Measurements from ENCODE around the gene HGFAC.

HGFAC gene

GRCh38 chr4:3464349-3464905 lies 22.7 kb downstream of the HGFAC start:
- no peak overlapping the region for H3K27ac ChIP-seq (ENCODE audit: low read length)
- peaks cover 26% of the 10 kb centered on the region for H3K4me1 ChIP-seq (ENCODE audit: control insufficient read depth, insufficient read depth, low read length)
- H3K36me3 ChIP-seq (ENCODE audit: control insufficient read depth in 2 of 2, insufficient read depth in 2 of 2, low read length in 2 of 2): no peaks in the 10 kb centered on the region
- H3K9me3 ChIP-seq (ENCODE audit: control insufficient read depth in 2 of 2, low read length in 2 of 2): no peaks in the 10 kb centered on the region
- peaks cover 11 to 12% of the 10 kb centered on the region in 2 donors for H3K27me3 ChIP-seq (ENCODE audit: control insufficient read depth in 1 of 2, insufficient read depth in 2 of 2, low read length in 2 of 2)
- no peak overlapping the region for H3K9ac ChIP-seq (ENCODE audit: low read length in 2 of 2)
- no peak overlapping the region for H3K4me3 ChIP-seq (ENCODE audit: low read length in 2 of 2)

DNA sequence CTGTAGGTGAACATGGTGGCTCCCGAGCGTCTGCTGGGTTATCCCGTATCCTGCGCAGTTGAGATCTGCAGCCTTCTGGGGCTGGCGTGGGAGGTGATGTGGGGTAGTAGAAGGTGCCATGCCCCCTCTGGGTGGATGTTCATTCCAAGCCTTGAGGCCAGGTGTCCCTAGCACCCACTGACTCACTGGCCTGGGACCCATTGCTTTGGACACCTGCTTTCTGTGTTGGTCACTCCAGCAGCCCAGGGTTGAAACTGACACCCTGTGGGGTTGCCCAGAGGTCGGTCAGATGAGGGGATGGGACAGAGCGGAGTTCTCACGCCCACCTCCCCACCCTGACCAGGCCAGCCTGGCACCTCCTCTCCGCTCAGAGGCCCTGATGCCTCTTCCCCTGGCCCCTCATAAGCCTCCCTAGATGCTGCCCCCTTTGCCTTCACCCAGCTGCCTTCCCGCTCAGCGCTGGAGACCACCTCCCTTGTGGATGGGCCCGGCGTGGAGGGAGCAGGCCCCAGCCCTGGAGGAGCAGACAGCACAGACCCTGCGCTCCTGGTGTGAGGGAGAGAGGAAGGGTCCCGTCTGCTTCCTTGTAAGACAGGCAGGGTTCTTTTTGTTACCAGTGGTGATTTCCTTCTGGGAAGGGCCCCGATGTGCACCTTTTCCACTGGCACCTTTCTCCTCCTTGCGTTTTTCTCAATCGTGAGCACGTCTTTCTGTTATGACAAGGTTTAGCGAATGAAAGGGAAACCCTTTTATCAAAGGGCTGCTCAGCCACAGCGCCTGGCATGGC lies 23.3 kb downstream of the HGFAC start:
- Histone ChIP-seq H3K27me3 (ENCODE audit: control insufficient read depth in 1 of 2, insufficient read depth in 2 of 2, low read length in 2 of 2) (peaks cover 11 to 12% of the 10 kb centered on the region in 2 donors), H3K27ac (ENCODE audit: low read length) (no peak overlapping the region), H3K4me3 (ENCODE audit: low read length in 2 of 2) (no peak overlapping the region), H3K9me3 (ENCODE audit: control insufficient read depth in 2 of 2, low read length in 2 of 2) (no peaks in the 10 kb centered on the region), H3K4me1 (ENCODE audit: control insufficient read depth, insufficient read depth, low read length) (peaks cover 26% of the 10 kb centered on the region), H3K36me3 (ENCODE audit: control insufficient read depth in 2 of 2, insufficient read depth in 2 of 2, low read length in 2 of 2) (no peaks in the 10 kb centered on the region), H3K9ac (ENCODE audit: low read length in 2 of 2) (no peak overlapping the region)

DNA sequence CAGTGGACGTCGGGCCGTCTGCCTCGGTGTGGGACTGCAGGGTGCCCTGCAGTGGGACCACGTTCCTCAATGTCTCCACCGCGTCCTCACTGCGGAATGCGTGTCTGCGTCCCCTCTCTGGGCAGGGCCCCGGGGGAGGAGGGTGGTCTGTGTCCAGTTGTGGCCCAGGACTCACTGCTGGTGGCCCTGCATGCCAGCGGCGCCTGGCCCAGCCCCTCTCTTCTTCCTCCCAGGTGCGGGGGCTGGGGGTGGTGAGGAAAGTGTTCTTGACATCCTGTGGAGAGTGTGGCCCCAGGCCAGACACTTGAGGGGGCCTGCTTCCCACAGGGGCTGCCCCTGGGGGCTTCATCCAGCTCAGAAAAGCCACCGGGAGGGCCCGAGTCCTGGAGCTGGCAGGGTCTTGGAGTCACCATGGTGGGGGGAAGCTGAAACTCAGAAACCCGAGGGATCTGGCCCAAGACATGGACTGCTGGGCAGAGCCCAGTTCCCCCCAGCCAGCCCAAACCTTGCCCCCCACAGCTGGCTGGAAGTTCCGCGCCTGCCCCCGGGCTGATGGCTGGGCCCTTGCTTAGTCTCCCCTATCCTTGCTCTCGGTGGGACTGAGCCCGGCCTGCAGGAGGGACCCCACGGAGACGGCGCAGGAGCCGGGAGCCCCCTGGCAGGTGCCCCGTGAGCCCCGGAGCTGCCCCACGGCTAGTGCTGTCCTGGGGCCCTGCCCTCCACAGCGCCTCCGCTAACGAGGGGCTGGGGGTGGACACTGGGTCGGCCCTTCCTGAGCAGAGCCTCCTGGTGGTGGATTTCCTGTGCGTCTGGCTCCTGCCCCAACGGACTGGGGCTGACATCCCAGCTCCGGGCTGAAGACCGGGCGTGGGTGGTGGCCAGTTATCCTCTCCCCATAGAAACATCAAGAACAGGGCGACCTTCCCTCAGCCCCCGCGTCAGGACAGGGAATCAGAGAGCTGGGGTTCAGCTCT lies 24.2 kb downstream of the HGFAC start:
- no peak overlapping the region for H3K27ac ChIP-seq (ENCODE audit: low read length)
- H3K9me3 ChIP-seq (ENCODE audit: control insufficient read depth in 2 of 2, low read length in 2 of 2): no peaks in the 10 kb centered on the region
- H3K9ac ChIP-seq (ENCODE audit: low read length in 2 of 2): no peak overlapping the region
- H3K4me3 ChIP-seq (ENCODE audit: low read length in 2 of 2): no peak overlapping the region
- H3K27me3 ChIP-seq (ENCODE audit: control insufficient read depth in 1 of 2, insufficient read depth in 2 of 2, low read length in 2 of 2): peaks cover 12% of the 10 kb centered on the region in 2 donors
- H3K4me1 ChIP-seq (ENCODE audit: control insufficient read depth, insufficient read depth, low read length): peaks cover 26% of the 10 kb centered on the region
- no peaks in the 10 kb centered on the region for H3K36me3 ChIP-seq (ENCODE audit: control insufficient read depth in 2 of 2, insufficient read depth in 2 of 2, low read length in 2 of 2)

DNA sequence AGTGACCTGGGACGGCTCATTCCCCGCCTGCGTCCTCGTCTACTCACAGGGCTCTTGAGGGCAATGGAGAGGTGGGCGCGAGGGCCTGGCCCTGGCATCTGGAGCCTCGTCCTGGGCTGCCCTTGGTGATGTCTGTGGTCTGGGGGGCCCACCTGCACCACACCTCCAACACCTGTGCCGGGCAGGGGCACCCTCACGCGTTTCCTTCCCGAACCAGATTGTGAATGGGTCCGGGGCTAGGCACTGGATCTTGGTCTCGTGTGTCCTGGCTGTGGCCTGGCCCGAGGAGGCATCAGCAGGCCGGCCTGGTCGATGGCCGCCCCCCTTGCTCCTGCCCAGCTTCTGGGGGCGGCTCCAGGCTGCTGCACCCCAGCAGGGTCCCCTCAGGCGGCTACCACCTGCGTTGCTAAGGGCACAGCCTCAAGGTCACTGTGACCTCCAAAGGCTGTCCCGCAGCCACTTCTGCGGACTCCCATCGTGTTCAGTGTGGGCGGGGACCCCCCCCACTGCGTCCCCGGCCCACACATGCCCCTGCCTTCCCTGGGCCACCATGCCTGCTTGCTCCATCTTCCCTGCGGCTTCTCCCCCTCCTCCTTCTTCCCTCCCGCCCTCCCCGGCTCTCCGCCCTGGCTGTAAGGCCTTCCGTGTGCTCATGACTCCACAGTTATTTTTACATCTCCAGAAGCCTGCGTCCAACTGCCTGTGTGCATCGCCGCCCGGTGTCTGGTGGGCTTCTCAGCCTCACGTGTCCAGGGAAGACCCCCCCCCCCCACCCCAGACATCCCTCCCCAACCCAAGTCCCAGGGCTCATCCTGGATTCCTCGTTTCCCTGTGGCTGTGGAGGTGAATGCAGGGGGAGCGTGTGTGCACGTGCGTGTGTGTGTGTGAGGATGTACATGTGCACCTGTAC lies 25.2 kb downstream of the HGFAC start:
- Histone ChIP-seq H3K27ac (ENCODE audit: low read length) (no peak overlapping the region), H3K9ac (ENCODE audit: low read length in 2 of 2) (no peak overlapping the region), H3K4me1 (ENCODE audit: control insufficient read depth, insufficient read depth, low read length) (peaks cover 17% of the 10 kb centered on the region), H3K9me3 (ENCODE audit: control insufficient read depth in 2 of 2, low read length in 2 of 2) (no peaks in the 10 kb centered on the region), H3K27me3 (ENCODE audit: control insufficient read depth in 1 of 2, insufficient read depth in 2 of 2, low read length in 2 of 2) (peaks cover 12 to 15% of the 10 kb centered on the region in 2 donors), H3K36me3 (ENCODE audit: control insufficient read depth in 2 of 2, insufficient read depth in 2 of 2, low read length in 2 of 2) (no peaks in the 10 kb centered on the region), H3K4me3 (ENCODE audit: low read length in 2 of 2) (no peak overlapping the region)

DNA sequence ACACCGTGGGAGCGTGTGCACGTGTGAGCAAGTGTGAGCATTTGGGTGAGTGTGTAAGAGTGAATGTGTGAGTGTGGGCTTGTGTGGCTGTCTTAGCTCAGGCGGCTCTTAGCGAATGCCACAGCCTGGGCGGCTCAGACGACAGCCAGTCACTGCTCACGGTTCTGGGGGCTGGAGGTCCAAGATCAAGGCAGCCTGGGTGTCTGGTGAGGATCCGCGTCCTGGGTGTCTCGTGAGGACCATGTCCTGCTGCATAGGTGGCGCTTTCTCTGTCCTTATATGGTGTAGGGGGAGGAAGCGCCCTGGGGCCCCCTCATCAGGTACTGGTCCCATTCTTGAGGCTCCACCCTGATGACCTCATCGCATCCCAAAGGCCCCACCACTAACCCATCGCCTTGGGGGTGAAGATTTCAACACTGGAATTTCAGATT lies 25.8 kb downstream of the HGFAC start:
- peaks cover 9 to 16% of the 10 kb centered on the region in 2 donors for H3K27me3 ChIP-seq (ENCODE audit: control insufficient read depth in 1 of 2, insufficient read depth in 2 of 2, low read length in 2 of 2)
- H3K27ac ChIP-seq (ENCODE audit: low read length): no peak overlapping the region
- no peaks in the 10 kb centered on the region for H3K9me3 ChIP-seq (ENCODE audit: control insufficient read depth in 2 of 2, low read length in 2 of 2)
- H3K9ac ChIP-seq (ENCODE audit: low read length in 2 of 2): no peak overlapping the region
- peaks cover 11% of the 10 kb centered on the region for H3K4me1 ChIP-seq (ENCODE audit: control insufficient read depth, insufficient read depth, low read length)
- H3K36me3 ChIP-seq (ENCODE audit: control insufficient read depth in 2 of 2, insufficient read depth in 2 of 2, low read length in 2 of 2): no peaks in the 10 kb centered on the region
- no peak overlapping the region for H3K4me3 ChIP-seq (ENCODE audit: low read length in 2 of 2)

- Histone ChIP-seq H3K27me3 (ENCODE audit: control insufficient read depth in 1 of 2, insufficient read depth in 2 of 2, low read length in 2 of 2) (peaks cover 9 to 18% of the 10 kb centered on the region in 2 donors), H3K9me3 (ENCODE audit: control insufficient read depth in 2 of 2, low read length in 2 of 2) (no peaks in the 10 kb centered on the region), H3K4me3 (ENCODE audit: low read length in 2 of 2) (no peak overlapping the region), H3K36me3 (ENCODE audit: control insufficient read depth in 2 of 2, insufficient read depth in 2 of 2, low read length in 2 of 2) (no peaks in the 10 kb centered on the region), H3K9ac (ENCODE audit: low read length in 2 of 2) (no peak overlapping the region), H3K4me1 (ENCODE audit: control insufficient read depth, insufficient read depth, low read length) (peaks cover 8% of the 10 kb centered on the region), H3K27ac (ENCODE audit: low read length) (no peak overlapping the region)
Observed at GRCh38 chr4:3468154-3468553, 26.4 kb downstream of the HGFAC start.

DNA sequence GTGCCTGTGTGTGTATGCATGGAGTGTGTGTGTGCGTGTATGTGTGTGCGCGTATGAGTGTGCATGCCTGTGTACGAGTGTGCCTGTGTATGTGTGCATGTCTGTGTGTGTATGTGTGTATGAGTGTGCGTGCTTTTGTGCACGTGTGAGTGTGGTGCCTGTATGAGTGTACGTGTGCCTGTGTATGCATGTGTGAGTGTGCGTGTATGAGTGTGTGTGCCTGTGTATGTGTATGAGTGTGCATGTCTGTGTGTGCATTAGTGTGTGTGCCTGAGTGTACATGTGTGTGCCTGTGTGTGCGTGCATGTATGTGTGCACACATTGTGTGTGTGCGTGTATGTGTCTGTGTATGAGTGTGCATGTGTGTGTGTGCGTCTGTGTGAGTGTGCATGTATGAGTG lies 27.0 kb downstream of the HGFAC start:
- H3K27ac ChIP-seq (ENCODE audit: low read length): no peak overlapping the region
- H3K27me3 ChIP-seq (ENCODE audit: control insufficient read depth in 1 of 2, insufficient read depth in 2 of 2, low read length in 2 of 2): peaks cover 5 to 16% of the 10 kb centered on the region in 2 donors
- H3K36me3 ChIP-seq (ENCODE audit: control insufficient read depth in 2 of 2, insufficient read depth in 2 of 2, low read length in 2 of 2): no peaks in the 10 kb centered on the region
- peaks cover 5% of the 10 kb centered on the region for H3K4me1 ChIP-seq (ENCODE audit: control insufficient read depth, insufficient read depth, low read length)
- H3K9ac ChIP-seq (ENCODE audit: low read length in 2 of 2): no peak overlapping the region
- no peak overlapping the region for H3K4me3 ChIP-seq (ENCODE audit: low read length in 2 of 2)
- H3K9me3 ChIP-seq (ENCODE audit: control insufficient read depth in 2 of 2, low read length in 2 of 2): no peaks in the 10 kb centered on the region

DNA sequence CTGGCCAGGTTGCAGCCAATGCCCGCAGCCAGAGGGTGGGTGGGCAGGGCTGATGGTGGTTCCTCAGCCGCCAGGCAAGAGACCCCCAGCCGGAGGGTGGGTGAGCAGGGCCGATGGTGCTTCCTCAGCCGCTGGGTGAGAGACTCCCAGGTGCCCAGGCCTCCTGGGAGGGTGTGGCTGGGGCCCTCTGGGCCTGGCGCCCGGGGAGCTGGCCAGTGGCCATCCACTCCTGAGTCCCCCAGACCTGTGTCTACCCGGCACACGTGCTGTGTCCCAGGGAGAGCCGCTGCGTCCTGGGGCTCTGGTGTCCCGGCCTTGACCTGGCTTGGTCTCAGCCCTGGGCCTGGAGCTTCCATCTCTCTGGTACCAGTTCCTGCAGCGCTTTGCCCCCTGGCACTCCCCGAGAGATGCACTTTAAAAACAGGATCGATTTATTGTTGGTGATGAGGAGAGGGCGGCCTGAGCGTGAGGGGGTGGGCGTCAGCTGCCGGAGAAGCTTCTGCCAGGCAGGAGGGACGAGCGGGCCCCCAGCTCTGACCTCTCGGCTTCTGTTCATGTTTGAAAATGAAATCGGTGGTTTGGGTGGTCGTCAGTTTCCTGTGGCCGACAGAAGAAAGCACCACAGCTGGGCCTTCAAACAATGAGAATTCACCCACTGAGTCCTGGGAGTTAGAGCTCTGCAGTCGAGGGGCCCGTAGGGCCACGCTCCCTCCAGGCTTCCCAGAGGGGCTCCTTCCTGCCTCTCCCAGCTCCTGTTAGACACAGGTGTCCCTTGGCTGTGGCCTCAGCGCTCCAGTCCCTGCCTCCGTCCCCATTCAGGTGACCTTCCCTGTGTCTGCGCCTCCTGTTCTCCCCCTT lies 27.8 kb downstream of the HGFAC start:
- no peak overlapping the region for H3K27ac ChIP-seq (ENCODE audit: low read length)
- no peaks in the 10 kb centered on the region for H3K9me3 ChIP-seq (ENCODE audit: control insufficient read depth in 2 of 2, low read length in 2 of 2)
- peaks cover 3 to 13% of the 10 kb centered on the region in 2 donors for H3K27me3 ChIP-seq (ENCODE audit: control insufficient read depth in 1 of 2, insufficient read depth in 2 of 2, low read length in 2 of 2)
- no peak overlapping the region for H3K9ac ChIP-seq (ENCODE audit: low read length in 2 of 2)
- no peaks in the 10 kb centered on the region for H3K4me1 ChIP-seq (ENCODE audit: control insufficient read depth, insufficient read depth, low read length)
- H3K36me3 ChIP-seq (ENCODE audit: control insufficient read depth in 2 of 2, insufficient read depth in 2 of 2, low read length in 2 of 2): no peaks in the 10 kb centered on the region
- no peak overlapping the region for H3K4me3 ChIP-seq (ENCODE audit: low read length in 2 of 2)

- Histone ChIP-seq H3K27ac (ENCODE audit: low read length) (no peak overlapping the region), H3K4me1 (ENCODE audit: control insufficient read depth, insufficient read depth, low read length) (no peaks in the 10 kb centered on the region)
Observed at GRCh38 chr4:3470244-3471097, 28.7 kb downstream of the HGFAC start.

More at GRCh38 chr4:3470244-3471097, 28.7 kb downstream of the HGFAC start:
- Histone ChIP-seq H3K9ac (ENCODE audit: low read length in 2 of 2) (no peak overlapping the region), H3K9me3 (ENCODE audit: control insufficient read depth in 2 of 2, low read length in 2 of 2) (no peaks in the 10 kb centered on the region), H3K36me3 (ENCODE audit: control insufficient read depth in 2 of 2, insufficient read depth in 2 of 2, low read length in 2 of 2) (no peaks in the 10 kb centered on the region), H3K4me3 (ENCODE audit: low read length in 2 of 2) (no peak overlapping the region), H3K27me3 (ENCODE audit: control insufficient read depth in 1 of 2, insufficient read depth in 2 of 2, low read length in 2 of 2) (peaks cover 3 to 11% of the 10 kb centered on the region in 2 donors)

Data from stomach smooth muscle (tissue), 2 donors.